H1 (cell line): ENCODE data around the gene MEI1. TPM values are rescaled to one million over a fixed set of nuclear protein-coding genes. Genes with fewer than 3 reads are reported as not detected.

Source experiments
- CTCF ChIA-PET: fragments of 300-600 bp; sonication (Branson Sonifier 250); formaldehyde crosslinking; loops from one replicate; lab custom pipeline; 2021; ENCODE audit not compliant: partially characterized antibody; lab: Charles Lee
- POLR2A ChIA-PET: fragments of 300-600 bp; sonication (Branson Sonifier 250); formaldehyde crosslinking; loops from one replicate; lab custom pipeline; 2021; ENCODE audit warnings: inconsistent platforms; ENCODE audit not compliant: partially characterized antibody; lab: Charles Lee
- DNase-seq, 2 experiments: peaks; one replicate each; pipeline versions ENCODE4 v3.0.0 to v3.0.0-alpha.2; 2010 to 2022; ENCODE audit warnings: low spot score in 2 of 2, low read depth in 1 of 2, mixed read lengths in 1 of 2
- FAIRE-seq: peaks from 2 replicates; lab custom pipeline; 2011; peaks lifted over from hg19 to GRCh38; lab: Jason Lieb, UNC
- H2AFZ ChIP-seq: 2 replicates; pipeline ENCODE4 v1.8.1; 2012; ENCODE audit warnings: low read length, inconsistent platforms
- H2AK5ac ChIP-seq: 2 replicates; pipeline ENCODE4 v1.6.1; 2013; ENCODE audit warnings: low read depth, low read length
- H2BK120ac ChIP-seq: replicated peaks from 2 replicates; pipeline ENCODE3; 2013; ENCODE audit warnings: low read depth, low read length, inconsistent platforms
- H2BK12ac ChIP-seq: 2 replicates; pipeline ENCODE4 v1.6.1; 2013; ENCODE audit warnings: low read depth, low read length
- H2BK15ac ChIP-seq: 2 replicates; pipeline ENCODE4 v1.6.1; 2013; ENCODE audit warnings: low read length
- H2BK20ac ChIP-seq: 2 replicates; pipeline ENCODE4 v1.6.1; 2013; ENCODE audit warnings: low read length
- H2BK5ac ChIP-seq: 2 replicates; pipeline ENCODE4 v1.6.1; 2013; ENCODE audit warnings: low read depth, low read length
- H3K14ac ChIP-seq: 2 replicates; pipeline ENCODE4 v1.6.1; 2013; ENCODE audit warnings: inconsistent platforms; ENCODE audit not compliant: insufficient read length
- H3K18ac ChIP-seq: 2 replicates; pipeline ENCODE4 v1.6.1; 2013; ENCODE audit warnings: low read length; ENCODE audit errors: extremely low read depth
- H3K23ac ChIP-seq: 2 replicates; pipeline ENCODE4 v1.6.1; 2013; ENCODE audit warnings: inconsistent platforms; ENCODE audit not compliant: insufficient read length
- H3K23me2 ChIP-seq: 2 replicates; pipeline ENCODE4 v1.6.1; 2013; ENCODE audit warnings: low read depth, low read length
- H3K27ac ChIP-seq: 2 replicates; pipeline ENCODE4 v1.6.1; 2011; ENCODE audit warnings: low read depth, low read length, inconsistent platforms
- H3K27me3 ChIP-seq, 4 experiments: replicated peaks in 1 of 4; 1 replicate in 1 of 4; 2 replicates in 3 of 4; pipeline versions ENCODE4 v1.6.1 to v1.8.1; 2011 to 2013; ENCODE audit warnings: low read length in 3 of 4, mild to moderate bottlenecking in 3 of 4, inconsistent platforms in 2 of 4, mixed read lengths in 2 of 4, moderate library complexity in 1 of 4; ENCODE audit not compliant: control insufficient read depth in 3 of 4, insufficient read depth in 3 of 4; ENCODE audit errors: extremely low read depth in 1 of 4
- H3K36me3 ChIP-seq, 4 experiments: 2 replicates each; pipeline versions ENCODE4 v1.6.1 to v1.8.1; 2011 to 2013; ENCODE audit warnings: mild to moderate bottlenecking in 4 of 4, low read length in 3 of 4, moderate library complexity in 2 of 4, control low read depth in 1 of 4, inconsistent platforms in 1 of 4; ENCODE audit not compliant: insufficient read depth in 4 of 4, control insufficient read depth in 2 of 4
- H3K4ac ChIP-seq: replicated peaks from 2 replicates; pipeline ENCODE3; 2013; ENCODE audit warnings: low read length, low read depth, mixed read lengths, inconsistent platforms; ENCODE audit not compliant: insufficient read length
- H3K4me1 ChIP-seq, 4 experiments: replicated peaks in 1 of 4; 1 replicate in 1 of 4; 2 replicates in 3 of 4; pipeline versions ENCODE4 v1.6.1 to v1.8.1; 2011 to 2013; ENCODE audit warnings: low read length in 3 of 4, inconsistent platforms in 2 of 4, mixed read lengths in 1 of 4; ENCODE audit not compliant: insufficient read depth in 4 of 4, control insufficient read depth in 3 of 4
- H3K4me2 ChIP-seq, 2 experiments: 2 replicates each; pipeline versions ENCODE4 v1.6.1 to v1.8.1; 2011 to 2013; ENCODE audit warnings: low read depth in 2 of 2, low read length in 2 of 2, control low read depth in 1 of 2, inconsistent platforms in 1 of 2, mild to moderate bottlenecking in 1 of 2; ENCODE audit not compliant: insufficient read depth in 1 of 2
- H3K4me3 ChIP-seq, 4 experiments: fragments of 200-600, 300-600 bp in 1 of 4; sonication (generic), shearing (Covaris generic), sonication (Bioruptor Twin) in 1 of 4; 2 replicates each; pipeline versions ENCODE4 v1.5.1 to v1.8.1; 2011 to 2016; ENCODE audit warnings: low read length in 4 of 4, low read depth in 3 of 4, control low read depth in 2 of 4, inconsistent platforms in 2 of 4, mild to moderate bottlenecking in 2 of 4, mixed read lengths in 1 of 4, moderate library complexity in 1 of 4; ENCODE audit not compliant: insufficient read depth in 2 of 4; ENCODE audit errors: extremely low read depth in 1 of 4
- H3K56ac ChIP-seq: replicated peaks from 2 replicates; pipeline ENCODE3; 2013; ENCODE audit warnings: low read depth, mild to moderate bottlenecking, mixed read lengths, low read length, inconsistent platforms; ENCODE audit not compliant: insufficient read length
- H3K79me1 ChIP-seq: 2 replicates; pipeline ENCODE4 v1.6.1; 2013; ENCODE audit warnings: low read depth, low read length, control low read depth
- H3K79me2 ChIP-seq, 2 experiments: 2 replicates each; pipeline versions ENCODE4 v1.6.1 to v1.8.1; 2012 to 2013; ENCODE audit warnings: low read length in 2 of 2, mild to moderate bottlenecking in 2 of 2, inconsistent platforms in 1 of 2; ENCODE audit not compliant: insufficient read depth in 2 of 2, control insufficient read depth in 1 of 2
- H3K9ac ChIP-seq, 4 experiments: replicated peaks in 1 of 4; 1 replicate in 1 of 4; 2 replicates in 3 of 4; pipeline versions ENCODE4 v1.6.1 to v1.8.1; 2011 to 2013; ENCODE audit warnings: low read depth in 3 of 4, low read length in 3 of 4, control low read depth in 2 of 4, mild to moderate bottlenecking in 2 of 4, moderate library complexity in 2 of 4, inconsistent platforms in 1 of 4; ENCODE audit errors: extremely low read depth in 1 of 4
- H3K9me3 ChIP-seq, 2 experiments: 2 replicates each; pipeline versions ENCODE4 v1.6.1 to v1.8.1; 2012 to 2013; ENCODE audit warnings: mild to moderate bottlenecking in 2 of 2, moderate library complexity in 2 of 2, control low read depth in 1 of 2, inconsistent platforms in 1 of 2, low read depth in 1 of 2, low read length in 1 of 2, mixed read lengths in 1 of 2; ENCODE audit not compliant: insufficient read depth in 2 of 2
- H4K20me1 ChIP-seq, 2 experiments: replicated peaks in 1 of 2; 2 replicates each; pipeline versions ENCODE3 to v1.8.1; 2011 to 2013; ENCODE audit warnings: inconsistent platforms in 2 of 2, low read length in 2 of 2, mild to moderate bottlenecking in 1 of 2; ENCODE audit not compliant: insufficient read depth in 2 of 2, control insufficient read depth in 1 of 2
- H4K5ac ChIP-seq: 2 replicates; pipeline ENCODE4 v1.6.1; 2013; ENCODE audit warnings: low read length, low read depth, mixed read lengths, inconsistent platforms; ENCODE audit not compliant: insufficient read length
- H4K8ac ChIP-seq: 2 replicates; pipeline ENCODE4 v1.8.0; 2013; ENCODE audit warnings: mild to moderate bottlenecking, moderate library complexity, low read length, inconsistent platforms; ENCODE audit not compliant: insufficient read depth; ENCODE audit errors: extremely low read depth
- H4K91ac ChIP-seq: replicated peaks from 2 replicates; pipeline ENCODE3; 2013; ENCODE audit warnings: low read length, mixed read lengths, inconsistent platforms; ENCODE audit not compliant: insufficient read length
- BCL11A ChIP-seq, 2 experiments: IDR thresholded peaks; one replicate each; pipeline ENCODE4 v1.6.1; 2011; ENCODE audit warnings: low read depth in 2 of 2, low read length in 2 of 2, mild to moderate bottlenecking in 2 of 2
- TAF1 ChIP-seq: IDR thresholded peaks from 2 replicates; pipeline ENCODE4 v1.6.1; 2011; ENCODE audit warnings: mild to moderate bottlenecking, low read depth, low read length
- WGBS, 2 experiments: shearing (Covaris generic) in 1 of 2; methylation state at CpG; one replicate each; pipeline versions ENCODE4 v1.1.6 to v1.1.7; 2013 to 2015; ENCODE audit warnings: low lambda C conversion rate in 2 of 2, mixed read lengths in 2 of 2, inconsistent platforms in 1 of 2, low coverage in 1 of 2, missing lambda C conversion rate in 1 of 2; ENCODE audit not compliant: insufficient replicate concordance in 2 of 2, insufficient coverage in 1 of 2, insufficient read length in 1 of 2; ENCODE audit errors: extremely low coverage in 1 of 2, missing lambda C conversion rate in 1 of 2; 5-methylcytosine and 5-hydroxymethylcytosine counted together
- polyA plus RNA-seq, 7 experiments: library from polyadenylated mRNA; depleted of rRNA in 3 of 7; stranded (reverse) in 5 of 7; unstranded in 2 of 7; fragments of >200 nt in 5 of 7; fragments of 200-250 nt in 2 of 7; gene quantifications; 1 replicate in 5 of 7; 2 replicates in 1 of 7; 4 replicates in 1 of 7; pipeline versions ENCODE4 v1.2.1 to v1.2.3, GENCODE V29; 2011 to 2013; ENCODE audit warnings: missing spikeins in 2 of 7, mixed read lengths in 2 of 7
- total RNA-seq: library from RNA; stranded (reverse); fragmentation: NEBNext Ultra II Directional; extraction: Animal tissue kit (Norgen Biotek cat#: 25700); gene quantifications from 2 replicates; pipeline ENCODE4 v1.2.1, GENCODE V29; 2021

MEI1 gene
- total and polyA plus RNA-seq, 2 of the 8 experiments (the other 6 are each of a cell fraction or from before 2014, with no cell fraction given), result 0.27 to 0.54 TPM

DNA sequence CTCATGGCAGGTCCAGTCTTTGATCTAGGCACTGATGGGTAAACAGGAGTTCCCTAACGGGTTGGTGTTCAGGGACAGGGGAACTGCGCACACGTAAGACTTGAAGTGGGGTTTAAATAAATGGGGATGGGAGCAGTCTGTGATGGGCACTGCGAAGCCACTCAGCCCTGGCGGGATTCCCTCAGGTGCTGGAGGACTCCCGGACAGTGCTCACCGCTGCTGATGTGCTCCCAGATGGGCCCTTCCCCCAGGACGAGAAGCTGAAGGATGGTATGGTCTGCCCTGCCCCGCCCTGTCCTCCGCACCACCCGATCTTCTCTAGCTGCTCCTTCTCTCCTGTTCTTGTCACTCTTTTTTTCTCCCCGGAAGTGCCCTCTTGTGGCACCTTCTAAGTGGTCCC is 110.7 kb downstream of the MEI1 start:
- CTCF ChIA-PET, result interaction anchor here (0.6 to 1.6 kb wide), 4 partner anchors 43 to 92 kb away, joined by 3 to 4 read pairs (median 3); no protein-coding TSS in a partner anchor
- FAIRE-seq, result no peak
- 95% methylated on average over 12 of the region's 12 CpGs; no CpG with 5 or more reads in 1 of the 2 experiments for WGBS, 2 experiments

More for the DNA sequence above, 110.7 kb downstream of the MEI1 start:
- Histone ChIP-seq H3K14ac (no peak overlapping the region), H3K79me2 (peaks cover 2 to 3% of the 10 kb centered on the region in 2 experiments; a peak in 2 of 4 replicates), H2AK5ac (no peak overlapping the region), H4K20me1 (peaks cover 7 to 11% of the 10 kb centered on the region in 2 experiments), H3K9me3 (no peaks in the 10 kb centered on the region), H4K8ac (no peak overlapping the region), H2BK15ac (no peak overlapping the region), H3K23ac (no peak overlapping the region), H2BK12ac (no peak overlapping the region), H3K9ac (no peak overlapping the region), H2AFZ (no peak overlapping the region), H4K91ac (no peak overlapping the region), H2BK120ac (no peak overlapping the region), H3K27me3 (no peaks in the 10 kb centered on the region), H3K79me1 (peaks cover 8% of the 10 kb centered on the region), H3K4me3 (no peak overlapping the region), H3K18ac (no peak overlapping the region), H2BK5ac (no peak overlapping the region), H3K36me3 (peaks cover 2 to 18% (median 8%) of the 10 kb centered on the region in 4 experiments; a peak in 5 of 8 replicates), H3K4me1 (peaks cover 0 to under 1% (median 0%) of the 10 kb centered on the region in 4 experiments; a peak in 1 of 7 replicates), H3K56ac (no peak overlapping the region), H3K23me2 (no peaks in the 10 kb centered on the region), H3K27ac (no peak overlapping the region), H2BK20ac (no peak overlapping the region), H3K4ac (no peak overlapping the region), H4K5ac (no peak overlapping the region), H3K4me2 (no peak overlapping the region)
- TF ChIP-seq TAF1 (no peak), BCL11A (IDR thresholded peaks at IDR 0.05; ENCODE audit: low read depth in 2 of 2, low read length in 2 of 2) (no peak)
- POLR2A ChIA-PET, result interaction anchor here (2.3 kb wide), 1 partner anchor 9 kb away, joined by 7 read pairs; the partner anchor contains the start of gene CCDC134
- no peak for DNase-seq
